Keratinocyte (primary cell): ENCODE measurements around the gene NME8. TPM values are rescaled to one million over a fixed set of nuclear protein-coding genes. Genes with fewer than 3 reads are reported as not detected.

Source experiments
- DNase-seq: peaks from one replicate; pipeline ENCODE4 v3.0.0-alpha.2; 2011; ENCODE audit warnings: low read depth, missing footprints, low spot score
- FAIRE-seq: peaks from 2 replicates; lab custom pipeline; 2011; peaks lifted over from hg19 to GRCh38; lab: Jason Lieb, UNC
- H2AFZ ChIP-seq: 2 replicates; pipeline ENCODE4 v1.6.0; 2012; ENCODE audit warnings: low read length, control low read depth, inconsistent platforms; ENCODE audit not compliant: control insufficient read depth
- H3K27ac ChIP-seq: 2 replicates; pipeline ENCODE4 v1.5.1; 2011; ENCODE audit warnings: low read length; ENCODE audit not compliant: control insufficient read depth, insufficient read depth
- H3K27me3 ChIP-seq: 3 replicates; pipeline ENCODE4 v1.6.0; 2011; ENCODE audit warnings: low read length; ENCODE audit not compliant: control insufficient read depth, insufficient read depth; ENCODE audit errors: extremely low read depth
- H3K36me3 ChIP-seq, 2 experiments: 2 replicates in 1 of 2; 3 replicates in 1 of 2; pipeline ENCODE4 v1.5.1; 2011; ENCODE audit warnings: low read length in 2 of 2, mild to moderate bottlenecking in 1 of 2; ENCODE audit not compliant: control insufficient read depth in 2 of 2, insufficient read depth in 2 of 2; ENCODE audit errors: extremely low read depth in 1 of 2
- H3K4me1 ChIP-seq: 3 replicates; pipeline ENCODE4 v1.5.1; 2011; ENCODE audit warnings: low read length; ENCODE audit not compliant: control insufficient read depth, insufficient read depth; ENCODE audit errors: extremely low read depth
- H3K4me2 ChIP-seq: 3 replicates; pipeline ENCODE4 v1.6.0; 2011; ENCODE audit warnings: low read depth, low read length; ENCODE audit not compliant: control insufficient read depth, insufficient read depth; ENCODE audit errors: extremely low read depth
- H3K4me3 ChIP-seq, 3 experiments: fragments of 200-600 bp in 1 of 3; sonication (generic) in 1 of 3; 2 replicates in 2 of 3; 3 replicates in 1 of 3; pipeline ENCODE4 v1.5.1; 2011 to 2016; ENCODE audit warnings: low read length in 3 of 3, mild to moderate bottlenecking in 3 of 3, control low read depth in 2 of 3, inconsistent platforms in 1 of 3, low read depth in 1 of 3, mixed read lengths in 1 of 3, mixed run types in 1 of 3, moderate library complexity in 1 of 3; ENCODE audit not compliant: control insufficient read depth in 2 of 3, insufficient read depth in 2 of 3; ENCODE audit errors: extremely low read depth in 1 of 3
- H3K79me2 ChIP-seq: 2 replicates; pipeline ENCODE4 v1.6.0; 2012; ENCODE audit warnings: low read length; ENCODE audit not compliant: control insufficient read depth, insufficient read depth
- H3K9ac ChIP-seq: 3 replicates; pipeline ENCODE4 v1.6.0; 2011; ENCODE audit warnings: low read length; ENCODE audit not compliant: control insufficient read depth, insufficient read depth; ENCODE audit errors: extremely low read depth
- H3K9me1 ChIP-seq: 3 replicates; pipeline ENCODE4 v1.6.0; 2011; ENCODE audit warnings: low read length; ENCODE audit not compliant: control insufficient read depth, insufficient read depth; ENCODE audit errors: extremely low read depth
- H3K9me3 ChIP-seq: 2 replicates; pipeline ENCODE4 v1.5.1; 2012; ENCODE audit warnings: low read depth, low read length; ENCODE audit not compliant: control insufficient read depth
- H4K20me1 ChIP-seq: 3 replicates; pipeline ENCODE4 v1.6.0; 2011; ENCODE audit warnings: low read length; ENCODE audit not compliant: control insufficient read depth, insufficient read depth; ENCODE audit errors: extremely low read depth
- EZH2 ChIP-seq: IDR thresholded peaks from one replicate; pipeline ENCODE4 v1.6.1; 2012; ENCODE audit warnings: inconsistent platforms, mild to moderate bottlenecking, low read length, moderate library complexity
- dilution Hi-C: fragments of 300-500 bp; cut with MboI; formaldehyde crosslinking; loops from one replicate; pipeline ENCODE4 v1.7.0; 2020; ENCODE audit warnings: low sequenced_read_pairs; ENCODE audit not compliant: extremely low pct_ligation_motif_present
- polyA plus RNA-seq, 5 experiments: library from polyadenylated mRNA; depleted of rRNA in 3 of 5; stranded (reverse) in 3 of 5; stranded (forward) in 1 of 5; unstranded in 1 of 5; fragments of >200 nt; gene quantifications; 1 replicate in 1 of 5; 2 replicates in 3 of 5; 3 replicates in 1 of 5; pipeline versions ENCODE4 v1.2.1 to v1.2.3, GENCODE V29; 2011 to 2012; ENCODE audit warnings: missing spikeins in 2 of 5, low read depth in 1 of 5, low replicate concordance in 1 of 5
- TF ChIP-seq, protein P1 (sequence below), 3 experiments: IDR thresholded peaks in 1 of 3; conservative IDR thresholded peaks in 1 of 3; optimal IDR thresholded peaks in 1 of 3; 2 replicates in 2 of 3; 3 replicates in 1 of 3; pipeline versions ENCODE3 to v1.5.1; 2011; ENCODE audit warnings: low read length in 3 of 3, mild to moderate bottlenecking in 3 of 3, moderate library complexity in 2 of 3, control low read depth in 1 of 3, inconsistent platforms in 1 of 3; ENCODE audit not compliant: insufficient read depth in 2 of 3; ENCODE audit errors: extremely low read depth in 1 of 3

Gene NME8
- polyA plus RNA-seq, 1 donor (not counting 4 experiments of a cell fraction or from before 2014, with no cell fraction given): not detected

DNA sequence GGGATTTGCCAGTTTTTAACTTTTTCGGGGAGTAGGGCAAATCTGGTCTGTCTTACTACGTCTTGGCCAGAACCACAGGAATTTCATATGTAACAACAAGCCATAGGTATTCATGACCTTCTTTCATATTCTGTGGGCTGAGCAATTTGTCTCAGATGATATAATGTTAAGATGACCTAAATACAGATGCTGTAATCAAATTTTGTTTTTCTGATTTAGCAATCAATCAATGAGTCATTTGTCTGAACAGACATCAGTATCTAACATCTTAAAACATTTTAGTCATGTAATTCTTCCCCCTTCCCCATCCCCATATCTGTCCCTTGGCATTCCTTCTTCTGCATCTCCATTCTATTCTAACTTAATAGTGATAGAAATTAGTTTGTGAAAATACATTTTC, 24.8 kb upstream of the NME8 start:
- Histone ChIP-seq H3K4me2 (no peak overlapping the region), H3K27me3 (no peaks in the 10 kb centered on the region), H3K36me3 (no peaks in the 10 kb centered on the region), H2AFZ (no peak overlapping the region), H3K9ac (no peak overlapping the region), H3K79me2 (no peaks in the 10 kb centered on the region), H3K4me1 (no peaks in the 10 kb centered on the region), H3K9me1 (no peaks in the 10 kb centered on the region), H3K9me3 (no peaks in the 10 kb centered on the region), H3K27ac (no peak overlapping the region), H4K20me1 (no peaks in the 10 kb centered on the region), H3K4me3 (no peak overlapping the region)
- dilution Hi-C loops: no loop called here
- TF ChIP-seq, protein P1, sequence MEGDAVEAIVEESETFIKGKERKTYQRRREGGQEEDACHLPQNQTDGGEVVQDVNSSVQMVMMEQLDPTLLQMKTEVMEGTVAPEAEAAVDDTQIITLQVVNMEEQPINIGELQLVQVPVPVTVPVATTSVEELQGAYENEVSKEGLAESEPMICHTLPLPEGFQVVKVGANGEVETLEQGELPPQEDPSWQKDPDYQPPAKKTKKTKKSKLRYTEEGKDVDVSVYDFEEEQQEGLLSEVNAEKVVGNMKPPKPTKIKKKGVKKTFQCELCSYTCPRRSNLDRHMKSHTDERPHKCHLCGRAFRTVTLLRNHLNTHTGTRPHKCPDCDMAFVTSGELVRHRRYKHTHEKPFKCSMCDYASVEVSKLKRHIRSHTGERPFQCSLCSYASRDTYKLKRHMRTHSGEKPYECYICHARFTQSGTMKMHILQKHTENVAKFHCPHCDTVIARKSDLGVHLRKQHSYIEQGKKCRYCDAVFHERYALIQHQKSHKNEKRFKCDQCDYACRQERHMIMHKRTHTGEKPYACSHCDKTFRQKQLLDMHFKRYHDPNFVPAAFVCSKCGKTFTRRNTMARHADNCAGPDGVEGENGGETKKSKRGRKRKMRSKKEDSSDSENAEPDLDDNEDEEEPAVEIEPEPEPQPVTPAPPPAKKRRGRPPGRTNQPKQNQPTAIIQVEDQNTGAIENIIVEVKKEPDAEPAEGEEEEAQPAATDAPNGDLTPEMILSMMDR (optimal IDR thresholded peaks at IDR 0.05 in 1 of 3, IDR thresholded peaks at IDR 0.05 in 1 of 3, conservative IDR thresholded peaks at IDR 0.05 in 1 of 3; ENCODE audit: extremely low read depth in 1 of 3, insufficient read depth in 2 of 3, low read length in 3 of 3): no peak
- no peak for TF ChIP-seq EZH2
- FAIRE-seq (no peak), DNase-seq (no peak)

DNA sequence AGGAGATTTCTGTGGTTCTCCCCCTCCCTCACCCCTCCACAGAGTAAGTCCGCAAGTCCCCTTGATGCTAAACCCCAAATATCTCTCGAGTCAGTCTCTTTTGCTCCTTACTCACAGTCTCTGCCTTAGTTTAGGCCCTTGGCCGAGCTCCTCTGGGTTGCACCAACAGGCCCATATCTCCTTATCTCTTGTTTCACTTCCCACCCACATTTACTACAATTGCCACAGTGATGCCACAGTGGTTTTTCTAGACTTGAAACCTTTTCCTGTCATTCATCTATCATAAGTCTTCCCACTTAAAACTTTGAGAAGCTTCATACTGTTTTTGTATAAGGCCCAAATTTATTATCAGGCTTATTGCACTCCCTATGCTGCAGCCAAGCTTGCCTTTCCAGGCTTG, 23.4 kb upstream of the NME8 start:
- Histone ChIP-seq H3K4me3 (no peak overlapping the region), H3K36me3 (no peaks in the 10 kb centered on the region), H4K20me1 (no peaks in the 10 kb centered on the region), H3K4me2 (no peak overlapping the region), H3K9me3 (no peaks in the 10 kb centered on the region), H2AFZ (no peak overlapping the region), H3K9ac (no peak overlapping the region), H3K9me1 (no peaks in the 10 kb centered on the region), H3K27ac (no peak overlapping the region), H3K27me3 (no peaks in the 10 kb centered on the region), H3K4me1 (no peaks in the 10 kb centered on the region), H3K79me2 (no peaks in the 10 kb centered on the region)
- dilution Hi-C loops: no loop called here
- FAIRE-seq (no peak), DNase-seq (no peak)
- TF ChIP-seq, protein P1 (optimal IDR thresholded peaks at IDR 0.05 in 1 of 3, IDR thresholded peaks at IDR 0.05 in 1 of 3, conservative IDR thresholded peaks at IDR 0.05 in 1 of 3; ENCODE audit: extremely low read depth in 1 of 3, insufficient read depth in 2 of 3, low read length in 3 of 3): no peak
- no peak for TF ChIP-seq EZH2
